ENCODE results near the gene DDX5. TPM values are rescaled to one million over a fixed set of nuclear protein-coding genes. Genes with fewer than 3 reads are reported as not detected.

Gene DDX5
- total RNA-seq, 1 donor from 2014 or later, result 443 TPM

- intact Hi-C loops (cut with DNase I), result no loop called here
These were observed 9.3 kb upstream of the DDX5 start for GRCh38 chr17:64515419-64515818.

GRCh38 chr17:64509179-64509578, 3.1 kb upstream of the DDX5 start:
- intact Hi-C loops (cut with DNase I), result loop anchor here (5.0 to 10.0 kb wide), 2 partner anchors 153 to 664 kb away; partner anchors contain the start of genes SMARCD2 and SMURF2
- DNase-seq (ENCODE audit: low spot score), result no peak

More at GRCh38 chr17:64515419-64515818, 9.3 kb upstream of the DDX5 start:
- DNase-seq (ENCODE audit: low spot score), result no peak

- DNase-seq (ENCODE audit: low spot score), result no peak
- intact Hi-C loops (cut with DNase I), result loop anchor here (5.0 to 10.0 kb wide), 2 partner anchors 154 to 664 kb away; partner anchors contain the start of genes SMARCD2 and SMURF2
These were observed 2.6 kb upstream of the DDX5 start for GRCh38 chr17:64508683-64509082.

GRCh38 chr17:64507413-64507782, 1.3 kb upstream of the DDX5 start:
- DNase-seq (ENCODE audit: low spot score), result no peak
- intact Hi-C loops (cut with DNase I), result loop anchor here (5.0 to 10.0 kb wide), 2 partner anchors 155 to 663 kb away; partner anchors contain the start of genes SMARCD2 and SMURF2

GRCh38 chr17:64506576-64507412, 705 bp upstream of the DDX5 start, which contains the start of gene CEP95:
Gene CEP95 (plus strand): TSS chr17:64506977. CDS start chr17:64507098, 121 bp downstream.
- intact Hi-C loops (cut with DNase I), result loop anchor here (5.0 to 10.0 kb wide), 2 partner anchors 156 to 662 kb away; partner anchors contain the start of genes SMARCD2 and SMURF2
- peak; percentile 96 for DNase-seq (ENCODE audit: low spot score)

- intact Hi-C loops (cut with DNase I), result loop anchor here (1.0 to 10.0 kb wide), 3 partner anchors 8 to 661 kb away; partner anchors contain the start of genes POLG2, SMARCD2 and SMURF2
- DNase-seq (ENCODE audit: low spot score), result peak; percentile 94
These were observed 519 bp downstream of the DDX5 start for GRCh38 chr17:64505340-64506200.

GRCh38 chr17:64504769-64505339, 1.2 kb downstream of the DDX5 start:
- intact Hi-C loops (cut with DNase I), result loop anchor here (1.0 to 10.0 kb wide), 3 partner anchors 8 to 660 kb away; partner anchors contain the start of genes POLG2, SMARCD2 and SMURF2
- DNase-seq (ENCODE audit: low spot score), result no peak

GRCh38 chr17:64503821-64504768, 2.0 kb downstream of the DDX5 start:
- no peak for DNase-seq (ENCODE audit: low spot score)
- intact Hi-C loops (cut with DNase I), result loop anchor here (10.0 kb wide), 1 partner anchor 659 kb away; the partner anchor contains the start of gene SMARCD2

GRCh38 chr17:64503341-64503740, 2.7 kb downstream of the DDX5 start:
- DNase-seq (ENCODE audit: low spot score), result no peak
- intact Hi-C loops (cut with DNase I), result loop anchor here (10.0 kb wide), 1 partner anchor 659 kb away; the partner anchor contains the start of gene SMARCD2

GRCh38 chr17:64502809-64503208, 3.3 kb downstream of the DDX5 start:
- DNase-seq (ENCODE audit: low spot score), result no peak
- intact Hi-C loops (cut with DNase I), result loop anchor here (10.0 kb wide), 1 partner anchor 658 kb away; the partner anchor contains the start of gene SMARCD2

GRCh38 chr17:64502021-64502420, 4.1 kb downstream of the DDX5 start:
- DNase-seq (ENCODE audit: low spot score), result no peak
- intact Hi-C loops (cut with DNase I), result loop anchor here (10.0 kb wide), 1 partner anchor 657 kb away; the partner anchor contains the start of gene SMARCD2

GRCh38 chr17:64500862-64501765, 5.0 kb downstream of the DDX5 start:
- intact Hi-C loops (cut with DNase I), result loop anchor here (10.0 kb wide), 1 partner anchor 656 kb away; the partner anchor contains the start of gene SMARCD2
- no peak for DNase-seq (ENCODE audit: low spot score)

GRCh38 chr17:64500487-64500859, 5.6 kb downstream of the DDX5 start:
- intact Hi-C loops (cut with DNase I), result loop anchor here (10.0 kb wide), 1 partner anchor 656 kb away; the partner anchor contains the start of gene SMARCD2
- no peak for DNase-seq (ENCODE audit: low spot score)

- intact Hi-C loops (cut with DNase I), result loop anchor here (10.0 kb wide), 2 partner anchors 175 to 655 kb away; partner anchors contain the start of gene SMARCD2
- DNase-seq (ENCODE audit: low spot score), result no peak
These were observed 6.1 kb downstream of the DDX5 start for GRCh38 chr17:64499805-64500486.

GRCh38 chr17:64498308-64499203, 7.5 kb downstream of the DDX5 start:
- intact Hi-C loops (cut with DNase I), result loop anchor here (10.0 kb wide), 1 partner anchor 174 kb away; no protein-coding TSS in a partner anchor
- DNase-seq (ENCODE audit: low spot score), result no peak
